Measurements from ENCODE around the gene CP. TPM values are rescaled to one million over a fixed set of nuclear protein-coding genes. Genes with fewer than 3 reads are reported as not detected.
"Not testable (repeated sequence)": the region's sequence is repeated elsewhere in the genome, so short reads cannot be mapped to it uniquely, and the experiment has no call there.

The CP gene
- total RNA-seq, 2 donors from 2014 or later = 13.9 to 35.6 TPM

DNA sequence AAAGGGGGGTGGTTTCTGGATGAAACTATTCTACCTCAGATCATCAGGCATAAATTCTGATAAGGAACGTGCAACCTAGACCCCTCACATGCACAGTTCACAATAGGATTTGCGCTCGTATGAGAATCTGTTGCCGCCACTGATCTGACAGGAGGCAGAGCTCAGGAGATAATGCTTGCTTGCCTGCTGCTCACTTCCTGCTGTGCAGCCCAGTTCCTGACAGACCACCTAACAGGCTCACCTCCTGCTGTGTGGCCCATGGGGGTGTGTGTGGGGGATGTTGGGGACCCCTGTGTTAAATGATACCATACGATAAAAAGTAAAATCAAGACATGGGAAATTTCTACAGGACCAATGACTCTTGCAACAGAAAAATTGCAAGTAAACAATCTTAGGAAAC lies 24.0 kb downstream of the CP start:
- ATAC-seq = no peak
- intact Hi-C loops (cut with DNase I) = no loop called here
- no peak for DNase-seq

DNA sequence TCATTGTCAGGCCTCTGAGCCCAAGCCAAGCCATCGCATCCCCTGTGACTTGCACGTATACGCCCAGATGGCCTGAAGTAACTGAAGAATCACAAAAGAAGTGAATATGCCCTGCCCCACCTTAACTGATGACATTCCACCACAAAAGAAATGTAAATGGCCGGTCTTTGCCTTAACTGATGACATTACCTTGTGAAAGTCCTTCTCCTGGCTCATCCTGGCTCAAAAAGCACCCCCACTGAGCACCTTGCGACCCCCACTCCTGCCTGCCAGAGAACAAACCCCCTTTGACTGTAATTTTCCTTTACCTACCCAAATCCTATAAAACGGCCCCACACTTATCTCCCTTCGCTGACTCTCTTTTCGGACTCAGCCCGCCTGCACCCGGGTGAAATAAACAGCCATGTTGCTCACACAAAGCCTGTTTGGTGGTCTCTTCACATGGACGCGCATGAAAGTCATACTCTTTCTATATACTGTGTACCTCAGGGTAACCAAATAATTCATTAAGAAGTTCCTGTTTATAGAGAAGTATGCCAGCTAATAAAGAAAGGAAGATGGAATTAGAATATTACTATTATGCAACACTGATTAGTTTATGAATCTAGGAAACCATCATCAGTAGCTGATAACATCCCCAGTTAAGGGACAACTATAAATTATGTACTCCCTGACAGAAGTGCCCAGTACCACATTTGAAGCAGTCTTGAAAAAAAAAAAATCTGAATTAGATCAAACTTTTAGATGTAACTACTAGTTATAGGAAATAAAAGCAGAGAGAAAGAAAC lies 24.6 kb downstream of the CP start:
- intact Hi-C loops (cut with DNase I); ATAC-seq; DNase-seq: not testable (repeated sequence)

DNA sequence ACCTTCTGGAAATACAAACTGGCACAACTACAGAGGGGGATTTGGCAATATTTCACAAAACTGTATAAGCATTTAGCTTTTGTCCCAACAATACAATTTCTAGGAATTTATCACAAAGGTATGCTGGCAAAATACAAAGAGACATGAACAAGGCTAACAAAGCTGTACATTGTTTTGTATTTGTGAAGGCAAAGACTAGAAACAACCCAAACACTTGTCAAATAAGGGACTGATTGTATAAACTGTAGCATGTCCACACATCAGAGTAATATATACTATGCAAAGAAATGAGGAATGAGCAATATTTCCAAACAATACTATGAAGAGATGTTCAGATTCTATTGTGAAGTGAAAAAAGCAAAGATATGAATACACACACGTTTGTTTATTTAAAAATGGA lies 26.4 kb downstream of the CP start:
- ATAC-seq = no peak
- no peak for DNase-seq
- intact Hi-C loops (cut with DNase I) = no loop called here

DNA sequence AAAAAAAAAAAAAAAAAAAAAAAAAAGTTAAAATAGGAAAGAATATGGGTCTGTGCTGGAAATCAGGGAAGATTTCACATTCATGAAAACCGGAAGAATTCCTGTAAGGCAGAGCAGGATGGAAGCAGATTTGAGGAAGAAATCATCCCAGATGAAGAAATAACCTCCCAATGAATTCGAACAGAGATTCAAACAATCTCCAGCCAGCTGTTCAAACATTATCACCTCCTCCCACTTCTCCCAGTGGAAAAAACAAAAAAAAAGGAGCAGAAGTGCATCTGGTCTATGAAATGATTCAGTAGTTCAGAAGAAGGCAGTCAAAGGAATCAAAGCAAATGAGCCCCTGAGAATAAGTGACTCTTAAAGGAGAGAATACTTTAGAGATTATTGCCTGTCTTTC lies 33.1 kb downstream of the CP start:
- DNase-seq (no peak), ATAC-seq (peak in 1 of 2 donors; percentile 16)
- intact Hi-C loops (cut with DNase I) = loop anchor here in 1 of 2 donors (10.0 kb wide), 1 partner anchor 56 kb away; no protein-coding TSS in a partner anchor

DNA sequence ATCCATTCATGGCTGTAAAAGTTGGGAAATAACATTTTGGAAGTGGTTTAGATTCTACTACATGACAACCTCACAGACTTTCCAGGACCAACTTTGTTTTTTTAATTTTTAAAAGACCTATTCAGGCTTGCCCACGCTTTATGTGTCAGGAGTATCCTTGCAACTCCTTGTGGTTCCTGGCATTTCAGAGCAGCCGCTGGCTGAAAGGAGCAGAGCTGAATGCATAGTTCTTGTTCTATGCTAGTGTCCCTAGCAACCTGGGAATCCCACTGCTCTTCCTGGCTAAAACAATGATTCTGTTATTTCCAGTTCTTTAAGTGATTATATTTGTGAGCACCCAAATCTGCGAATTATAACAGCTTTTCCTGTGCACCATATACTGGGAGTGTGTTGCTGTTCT lies 34.9 kb downstream of the CP start:
- DNase-seq = no peak
- intact Hi-C loops (cut with DNase I) = loop anchor here in 1 of 2 donors (10.0 kb wide), 1 partner anchor 58 kb away; no protein-coding TSS in a partner anchor
- no peak for ATAC-seq

DNA sequence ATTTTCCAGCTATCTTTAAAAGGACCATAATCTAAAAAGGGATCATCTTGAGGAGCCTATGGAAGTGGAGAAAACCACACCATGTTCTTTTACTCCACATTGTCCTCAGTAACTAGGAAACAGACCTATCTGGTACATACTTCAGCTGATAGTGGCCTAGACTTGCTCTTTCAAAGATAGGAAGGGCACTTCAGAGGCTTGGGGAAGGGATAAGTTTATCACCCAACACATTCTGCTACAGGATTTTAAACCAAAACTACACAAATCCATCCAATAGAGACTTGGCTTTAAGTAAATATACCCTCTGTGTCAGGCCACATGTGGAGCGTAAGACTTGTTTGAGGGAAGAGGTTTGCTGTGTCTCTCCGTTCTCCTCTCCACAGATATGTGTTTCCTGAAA lies 35.4 kb downstream of the CP start:
- intact Hi-C loops (cut with DNase I) = loop anchor here in 1 of 2 donors (10.0 kb wide), 1 partner anchor 59 kb away; no protein-coding TSS in a partner anchor
- DNase-seq (no peak), ATAC-seq (no peak)

DNA sequence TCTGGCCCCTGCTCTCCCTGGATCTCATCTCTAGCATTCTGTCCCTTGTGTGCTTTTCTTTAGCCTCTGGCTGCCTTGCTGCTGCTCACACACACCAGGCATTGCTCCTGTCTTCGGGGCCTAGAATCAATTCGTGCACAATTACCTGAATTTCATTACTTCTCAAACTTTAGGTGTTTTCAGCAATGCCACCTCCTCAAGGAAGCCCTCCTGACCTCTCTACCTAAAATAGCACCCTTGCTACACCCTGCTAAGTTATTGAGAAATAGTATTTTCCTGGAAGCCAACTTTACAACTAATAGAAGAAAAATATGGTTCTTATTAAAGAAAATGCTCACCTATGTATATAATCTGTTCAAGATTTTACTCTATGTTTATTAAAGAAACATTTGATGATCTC lies 40.4 kb downstream of the CP start:
- intact Hi-C loops (cut with DNase I) = loop anchor here in 1 of 2 donors (10.0 kb wide), 1 partner anchor 64 kb away; no protein-coding TSS in a partner anchor

DNA sequence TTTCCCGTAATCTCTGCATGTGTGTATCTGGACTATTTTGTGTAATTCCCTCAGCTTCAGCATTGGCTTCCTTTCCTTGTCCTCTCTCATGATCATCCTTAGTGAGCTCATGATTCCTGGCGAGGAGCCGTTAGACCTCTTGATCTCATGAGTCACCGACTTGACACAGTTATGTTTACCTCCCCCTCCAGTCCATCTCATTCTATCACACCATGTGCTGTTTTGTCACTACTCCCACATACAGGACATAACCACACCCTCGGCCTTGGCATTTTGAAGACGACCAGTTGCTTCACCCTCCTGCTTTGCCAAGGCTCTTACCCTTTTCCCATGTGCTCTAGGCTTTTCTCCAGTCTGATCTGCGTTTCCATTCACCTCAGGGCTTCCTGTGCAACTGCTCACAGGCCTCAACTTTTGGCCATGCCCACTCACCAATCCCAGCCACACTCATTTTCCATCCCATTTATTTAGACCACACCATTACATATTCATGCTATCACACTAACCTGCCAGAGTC lies 41.5 kb downstream of the CP start:
- DNase-seq (peak; percentile 90), ATAC-seq (peak; percentile 94 to 99)
- intact Hi-C loops (cut with DNase I) = loop anchor here in 1 of 2 donors (10.0 kb wide), 1 partner anchor 65 kb away; no protein-coding TSS in a partner anchor

More for the DNA sequence above, 40.4 kb downstream of the CP start:
- ATAC-seq (no peak), DNase-seq (no peak)

DNA sequence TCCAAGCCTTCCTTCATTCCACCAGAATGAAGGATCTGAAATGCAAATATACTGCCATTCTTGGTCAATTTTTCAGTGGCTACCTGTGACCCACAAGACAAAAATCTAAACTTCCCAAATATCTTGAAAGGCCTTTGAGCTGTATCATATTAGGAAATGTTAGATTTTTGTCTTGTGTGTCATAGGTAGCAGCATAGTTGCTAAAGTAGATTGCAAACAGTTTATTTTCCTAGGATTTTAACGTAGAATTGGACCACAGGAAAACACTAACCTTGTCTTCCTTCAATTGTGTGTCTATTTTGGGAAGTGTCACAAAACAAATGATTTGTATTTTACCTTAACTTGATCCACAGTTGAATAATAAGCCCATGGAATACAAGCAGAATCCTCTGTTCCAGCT lies 42.4 kb downstream of the CP start:
- no peak for ATAC-seq
- DNase-seq = no peak
- intact Hi-C loops (cut with DNase I) = no loop called here

DNA sequence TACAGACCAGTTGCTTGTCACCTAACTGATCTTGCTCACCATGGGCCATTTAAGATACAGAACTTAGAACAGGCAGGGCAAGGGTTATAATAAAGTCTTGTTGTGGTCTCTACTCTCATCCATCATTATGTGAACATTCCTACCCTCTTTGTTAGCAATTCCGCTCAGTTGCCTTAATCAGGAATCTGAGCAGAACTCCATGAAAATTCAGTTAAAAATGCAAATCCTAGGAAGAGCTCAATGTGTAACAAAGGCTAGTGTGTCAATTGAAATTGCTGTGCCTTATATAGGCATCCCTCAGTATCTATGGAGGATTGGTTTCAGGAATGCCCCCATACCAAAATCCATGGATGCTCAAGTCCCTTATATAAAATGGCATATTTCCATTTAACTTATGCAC lies 44.5 kb downstream of the CP start:
- no peak for ATAC-seq
- DNase-seq = no peak
- intact Hi-C loops (cut with DNase I) = no loop called here

DNA sequence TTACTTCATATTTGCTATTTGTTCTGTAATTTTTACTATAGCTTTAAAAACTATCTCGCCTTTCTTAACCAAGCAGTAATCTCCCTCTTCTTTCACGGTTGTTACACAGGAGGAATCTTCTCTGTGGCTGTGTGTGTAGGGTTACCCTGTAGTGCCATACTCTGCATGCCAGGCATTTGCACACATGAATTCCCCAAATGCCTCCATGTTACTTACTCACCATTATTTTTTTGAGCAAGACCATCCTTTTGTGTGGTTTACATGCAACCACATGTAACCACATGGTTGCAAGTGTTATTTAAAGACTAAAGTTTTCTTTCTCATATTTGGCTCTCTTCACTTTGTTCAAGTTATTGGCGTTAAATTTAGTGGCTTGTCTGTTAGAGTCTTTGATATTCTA lies 46.7 kb downstream of the CP start:
- intact Hi-C loops (cut with DNase I) = no loop called here
- ATAC-seq (no peak), DNase-seq (no peak)

DNA sequence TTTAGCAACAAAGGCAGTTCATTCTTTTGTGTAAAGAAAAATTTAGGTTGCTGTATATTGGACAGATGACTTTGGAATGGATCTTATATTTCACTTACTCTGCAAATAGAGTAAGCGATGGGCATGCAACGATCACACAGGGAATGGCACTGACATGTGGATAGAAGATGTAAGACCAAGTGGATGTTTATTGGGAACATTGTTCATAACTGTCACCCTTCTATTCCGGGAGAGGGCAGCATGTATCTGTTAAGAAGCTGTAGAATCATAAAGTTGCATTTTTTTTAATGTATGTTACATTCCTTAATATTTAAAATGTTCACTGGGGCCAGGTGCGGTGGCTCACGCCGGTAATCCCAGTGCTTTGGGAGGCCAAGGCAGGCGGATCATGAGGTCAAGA lies 51.0 kb downstream of the CP start:
- no peak for DNase-seq
- no peak for ATAC-seq
- intact Hi-C loops (cut with DNase I) = no loop called here

DNA sequence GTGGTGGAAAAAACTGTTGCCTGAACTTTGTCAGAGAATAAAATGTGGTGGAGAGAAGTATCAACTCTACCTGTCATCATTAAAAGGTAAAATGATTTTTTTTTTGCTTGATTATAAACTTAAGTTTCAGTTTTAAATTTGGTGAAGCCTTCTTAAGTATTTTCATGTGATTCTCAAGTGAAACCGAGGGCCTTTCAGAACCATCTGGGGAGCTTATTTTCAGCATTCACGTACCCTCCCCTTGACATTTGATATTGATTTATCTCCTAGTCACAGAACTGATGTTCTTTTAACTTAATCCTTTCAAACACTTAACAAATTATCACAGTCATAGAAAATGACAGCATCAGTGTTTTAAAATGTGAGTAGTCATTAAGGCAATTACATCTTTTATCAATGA lies 53.7 kb downstream of the CP start:
- intact Hi-C loops (cut with DNase I) = no loop called here
- DNase-seq (no peak), ATAC-seq (no peak)

DNA sequence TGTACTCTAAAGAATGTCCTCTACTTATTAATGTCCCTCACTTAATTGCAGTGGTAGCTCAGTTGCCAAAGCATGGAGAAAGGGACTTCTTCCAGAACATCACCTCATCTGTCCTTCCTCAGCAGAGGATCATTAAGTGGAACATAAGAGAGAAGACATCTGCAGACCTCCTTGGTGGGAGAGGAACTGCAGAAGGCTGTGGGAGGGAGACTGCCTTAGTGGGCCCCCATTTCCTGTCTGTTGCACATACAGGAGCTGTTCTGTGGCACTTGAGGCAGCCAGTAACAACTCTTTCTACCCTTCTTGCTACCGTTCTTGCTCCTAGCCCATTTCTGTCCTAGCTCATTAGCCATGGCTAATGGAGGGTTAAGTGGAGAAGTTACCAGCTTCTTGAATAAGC lies 58.6 kb downstream of the CP start:
- intact Hi-C loops (cut with DNase I) = no loop called here
- DNase-seq = no peak

DNA sequence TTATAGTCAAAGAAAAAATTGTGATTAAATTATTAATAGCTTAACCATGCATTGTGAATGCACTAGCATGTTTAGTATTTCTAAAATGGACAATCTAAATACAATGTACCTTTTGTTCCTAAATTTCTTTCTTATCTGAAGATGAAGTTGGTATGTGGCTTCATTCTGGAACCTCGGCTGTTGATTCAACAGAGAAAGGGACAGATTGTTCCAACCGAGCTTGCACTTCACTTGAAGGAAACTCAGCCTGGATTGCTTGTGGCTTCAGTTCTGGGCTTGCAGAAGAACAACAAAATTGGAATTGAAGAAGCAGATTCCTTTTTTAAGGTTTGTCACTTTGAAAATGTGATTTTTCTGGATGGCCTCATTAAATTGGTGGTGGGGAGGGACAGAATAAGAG lies 59.6 kb downstream of the CP start:
- DNase-seq (no peak), ATAC-seq (no peak)
- intact Hi-C loops (cut with DNase I) = no loop called here

More for the DNA sequence above, 58.6 kb downstream of the CP start:
- ATAC-seq = no peak

DNA sequence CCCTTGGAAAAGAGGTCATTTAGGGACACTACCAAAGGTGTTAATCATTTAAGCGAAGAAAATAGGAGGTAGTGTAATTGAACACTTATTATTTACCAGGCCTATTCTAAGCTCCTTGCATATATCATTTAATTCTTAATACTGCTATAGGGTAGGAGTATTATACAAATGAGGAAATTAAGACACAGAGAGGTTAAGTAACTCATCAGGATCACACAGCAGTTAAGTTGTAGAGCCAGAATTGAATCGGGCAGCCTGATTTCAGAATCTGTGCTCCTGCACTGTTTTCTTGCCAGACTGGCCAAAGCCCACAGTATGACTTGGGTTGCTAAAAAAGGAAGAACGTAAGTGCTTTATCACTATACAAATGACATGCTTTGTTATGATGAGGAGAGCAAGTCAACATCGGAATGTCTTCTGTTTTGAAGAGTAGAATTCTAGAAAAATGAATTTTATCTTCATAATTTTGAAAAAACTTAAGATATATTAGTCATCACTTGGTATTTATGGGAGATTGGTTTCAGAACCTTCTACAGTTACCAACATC lies 60.8 kb downstream of the CP start:
- DNase-seq = no peak
- no peak for ATAC-seq
- intact Hi-C loops (cut with DNase I) = no loop called here

DNA sequence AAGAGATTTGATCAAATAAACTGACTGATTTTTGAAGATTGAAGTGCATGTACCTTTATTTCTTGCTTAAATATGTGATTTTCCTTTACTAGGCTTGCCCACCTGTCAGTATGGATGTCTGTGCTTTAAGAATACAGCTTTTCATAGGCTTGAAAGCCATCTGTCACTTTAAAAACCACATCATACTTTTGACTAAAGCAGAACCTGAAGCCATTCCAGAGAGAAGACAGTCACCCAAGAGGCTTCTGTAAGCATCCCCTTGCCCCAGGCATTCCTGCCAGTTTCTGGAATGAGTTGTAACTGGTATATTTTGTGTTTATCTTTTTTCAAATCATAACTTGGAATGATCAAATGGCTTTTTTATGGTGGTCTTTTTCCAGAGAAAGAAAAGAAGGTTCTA lies 68.2 kb downstream of the CP start:
- ATAC-seq = no peak
- intact Hi-C loops (cut with DNase I) = no loop called here
- DNase-seq = no peak

DNA sequence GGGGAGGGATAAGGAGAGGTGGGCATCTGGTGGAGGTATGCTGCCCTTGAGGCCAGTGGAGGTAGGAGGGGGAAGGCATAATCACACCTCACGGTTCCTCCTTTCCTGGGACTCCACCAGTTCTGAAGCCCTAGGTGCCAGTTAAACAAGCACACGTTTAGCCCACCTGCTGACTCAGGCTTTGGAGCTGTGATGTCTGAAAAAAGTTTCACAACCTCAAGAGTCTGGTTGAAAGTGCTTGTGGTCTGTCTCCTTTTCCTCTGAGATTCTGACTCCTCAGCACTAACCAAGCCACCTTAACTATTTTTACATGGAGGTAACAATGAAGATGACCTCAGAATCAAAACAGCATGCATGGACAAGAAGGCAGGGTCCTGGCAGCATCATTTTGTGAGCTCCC lies 69.2 kb downstream of the CP start:
- intact Hi-C loops (cut with DNase I) = no loop called here
- ATAC-seq = peak in 1 of 2 donors; percentile 16
- DNase-seq = no peak

DNA sequence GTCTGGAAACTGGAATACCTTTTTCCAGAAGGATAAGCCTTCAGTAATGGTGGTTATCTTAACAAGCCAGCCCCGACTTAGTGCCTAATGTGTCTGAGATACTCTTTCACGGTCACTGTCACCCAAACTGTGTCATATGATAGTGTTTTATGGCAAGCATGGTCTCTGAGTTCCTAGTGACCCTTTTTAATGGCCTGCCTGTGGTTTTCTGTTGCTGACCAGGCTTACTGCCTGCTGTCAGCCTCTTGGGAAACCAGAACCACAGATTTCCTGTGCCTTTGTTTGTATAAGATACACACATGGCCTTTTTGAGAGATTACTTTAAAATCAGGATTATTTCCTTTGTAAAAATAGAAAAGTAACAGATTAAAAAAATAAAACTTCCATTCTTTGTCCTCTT lies 69.8 kb downstream of the CP start:
- DNase-seq = no peak
- intact Hi-C loops (cut with DNase I) = no loop called here
- peak in 1 of 2 donors; percentile 70 for ATAC-seq

DNA sequence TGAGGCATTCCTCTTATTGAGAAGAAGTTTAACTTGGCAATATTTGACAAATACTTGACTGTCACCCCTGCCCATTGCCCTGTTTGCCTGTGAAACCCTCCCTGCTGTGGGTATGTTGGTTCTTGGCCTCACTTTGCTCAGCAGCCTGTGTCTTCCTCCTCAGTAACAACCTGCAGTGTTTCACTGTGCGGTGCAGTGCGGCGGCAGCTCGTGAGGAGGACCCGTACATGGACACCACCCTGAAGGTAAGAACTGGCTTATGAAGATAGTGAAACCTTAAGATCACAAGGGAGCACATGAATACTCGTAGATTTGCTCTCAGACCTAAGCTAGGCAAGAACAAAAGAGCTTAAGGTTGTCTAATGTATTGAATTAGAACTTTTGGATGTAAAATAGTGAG lies 71.2 kb downstream of the CP start:
- intact Hi-C loops (cut with DNase I) = no loop called here

DNA sequence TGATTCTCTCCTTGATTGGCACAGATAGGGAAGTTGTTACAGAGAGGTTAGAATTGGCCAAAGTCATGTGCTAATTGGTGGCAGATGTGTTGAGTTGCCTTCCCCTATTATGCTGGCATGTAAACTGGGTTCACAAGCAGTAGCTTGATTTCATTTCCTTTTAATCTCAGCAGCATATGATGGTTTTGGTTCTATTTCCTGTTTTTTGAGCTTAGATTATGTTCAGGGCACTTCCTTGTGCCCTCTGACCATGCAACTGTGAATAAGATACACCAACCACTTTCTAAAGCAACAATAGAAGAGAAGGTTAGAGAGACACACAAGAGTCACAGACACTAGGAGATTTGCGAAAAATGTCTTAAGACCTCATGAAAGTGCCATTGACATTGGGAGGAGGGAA lies 75.7 kb downstream of the CP start:
- intact Hi-C loops (cut with DNase I) = no loop called here
- DNase-seq = no peak
- peak; percentile 53 to 84 for ATAC-seq

More for the DNA sequence above, 71.2 kb downstream of the CP start:
- no peak for DNase-seq
- ATAC-seq = no peak
